HUES6 (cell line): ENCODE data around the gene CZIB.
A peak's percentile ranks its signal among the peaks of the same experiment; 100 is the strongest.

Experiments
- H3K27ac ChIP-seq: 2 replicates; pipeline ENCODE4 v1.7.0; 2013; ENCODE audit warnings: low read depth, mild to moderate bottlenecking, low read length, inconsistent platforms
- H3K27me3 ChIP-seq: 2 replicates; pipeline ENCODE4 v1.6.1; 2013; ENCODE audit warnings: low read length; ENCODE audit not compliant: control insufficient read depth, insufficient read depth
- H3K36me3 ChIP-seq: 2 replicates; pipeline ENCODE4 v1.6.1; 2013; ENCODE audit warnings: low read length; ENCODE audit not compliant: control insufficient read depth, insufficient read depth
- H3K4me1 ChIP-seq: 2 replicates; pipeline ENCODE4 v1.6.1; 2013; ENCODE audit warnings: low read length; ENCODE audit not compliant: control insufficient read depth, insufficient read depth
- H3K4me3 ChIP-seq: 2 replicates; pipeline ENCODE4 v1.5.1; 2013; ENCODE audit warnings: low read depth, low read length
- H3K9ac ChIP-seq: one replicate; pipeline ENCODE4 v1.6.1; 2013; ENCODE audit warnings: mild to moderate bottlenecking, low read length
- H3K9me3 ChIP-seq: 2 replicates; pipeline ENCODE4 v1.6.1; 2013; ENCODE audit warnings: low read depth, low read length; ENCODE audit not compliant: control insufficient read depth, insufficient read depth

Gene CZIB

DNA sequence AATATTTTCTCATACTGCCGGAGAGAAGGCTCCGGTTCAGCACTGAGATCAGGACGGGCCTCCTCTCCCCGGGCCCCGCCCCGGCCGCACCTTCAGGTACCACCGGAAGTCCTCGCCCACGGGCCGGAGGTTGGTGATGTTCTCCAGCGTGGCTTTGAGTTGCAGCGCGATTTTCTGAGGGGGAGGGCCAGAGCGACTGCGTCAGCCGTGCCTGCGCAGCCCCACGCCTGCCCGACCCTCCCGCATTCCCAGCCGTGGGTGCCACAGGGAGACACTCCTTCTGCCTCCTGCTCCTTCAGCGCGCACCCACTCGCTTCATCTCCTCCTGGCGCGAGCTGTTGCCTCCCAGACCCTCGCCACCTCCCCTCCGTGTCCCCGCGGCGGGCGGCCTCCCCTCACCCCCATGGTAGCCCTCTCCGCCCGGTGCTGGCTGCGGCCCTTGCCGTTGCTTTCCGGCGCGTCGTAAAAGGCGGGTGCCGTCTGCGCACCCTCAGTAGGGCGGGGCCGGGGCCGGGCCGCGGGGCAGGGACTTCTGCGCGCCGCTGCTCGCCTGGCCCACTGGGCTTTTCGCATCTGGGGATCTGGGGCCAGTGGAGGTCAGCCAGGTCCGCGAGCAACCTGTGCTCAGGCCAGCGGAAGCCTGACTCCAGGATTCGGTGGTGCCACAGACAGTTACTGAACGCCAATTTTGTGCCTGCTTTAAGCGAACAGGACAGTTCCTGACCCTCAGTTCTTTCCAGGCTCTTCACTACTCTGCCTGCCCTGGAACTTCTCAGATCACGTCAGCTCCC is at the start of gene CZIB:
Gene CZIB (minus strand): TSS at position 464 of the 791 bp plus-strand sequence. CDS start 59 bp downstream, at position 405.
- Histone ChIP-seq H3K4me1 (0 out of 2 replicates have a peak, but pooled peaks cover 5% of the 10 kb centered on the region), H3K27me3 (no peaks in the 10 kb centered on the region), H3K9me3 (no peaks in the 10 kb centered on the region), H3K36me3 (peaks cover 32% of the 10 kb centered on the region), H3K4me3 (peak within 1 kb of the TSS; percentile 98), H3K9ac (peak within 1 kb of the TSS; percentile 94), H3K27ac (peak within 1 kb of the TSS; percentile 79; the same call in 1 of the 2 replicates)

DNA sequence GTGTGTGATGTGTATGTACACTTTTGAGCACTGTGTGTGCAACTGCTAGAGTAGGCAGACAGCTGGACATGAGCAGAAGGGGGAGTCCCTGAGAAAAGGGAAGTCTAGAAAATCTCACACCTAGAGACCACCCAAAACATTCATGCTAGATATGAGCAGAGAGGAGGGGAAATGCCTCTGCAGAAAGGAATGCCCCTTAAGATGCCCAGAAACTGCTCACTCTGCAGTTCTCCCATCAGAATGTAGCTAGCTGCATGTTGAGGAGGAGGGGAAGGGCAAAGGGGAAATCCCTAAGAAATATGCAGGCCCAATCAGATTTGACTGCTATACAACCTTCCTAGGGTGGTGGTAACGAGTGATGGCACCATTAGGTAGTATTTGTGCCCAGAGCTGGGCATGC is 49.7 kb upstream of the CZIB start:
- Histone ChIP-seq H3K4me3 (no peak overlapping the region), H3K9ac (no peak overlapping the region), H3K27me3 (no peaks in the 10 kb centered on the region), H3K9me3 (no peaks in the 10 kb centered on the region), H3K4me1 (no peaks in the 10 kb centered on the region), H3K36me3 (peaks cover 95% of the 10 kb centered on the region), H3K27ac (no peak overlapping the region)

DNA sequence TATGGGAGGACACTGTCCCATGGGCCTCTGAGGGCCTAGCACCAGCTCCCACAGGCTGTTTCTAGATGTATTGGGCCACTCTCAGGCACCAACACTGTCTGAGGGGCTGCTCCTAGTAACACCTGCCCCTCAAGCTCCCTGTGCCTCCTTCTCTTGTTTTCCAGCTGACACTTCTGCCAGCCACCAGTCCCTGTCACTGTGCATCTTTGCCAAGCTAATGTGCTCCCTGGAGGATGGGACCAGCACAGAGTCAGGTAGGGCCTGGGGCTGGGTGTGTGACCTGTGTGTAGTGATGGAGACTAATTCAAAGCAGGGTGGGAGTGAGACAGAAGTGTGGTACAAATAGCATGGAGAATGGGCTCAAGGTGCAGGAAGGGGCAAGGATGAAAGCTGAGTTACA is 47.3 kb upstream of the CZIB start:
- H3K9ac ChIP-seq: no peak overlapping the region
- H3K4me3 ChIP-seq: no peak overlapping the region
- H3K4me1 ChIP-seq: no peaks in the 10 kb centered on the region
- peaks cover 95% of the 10 kb centered on the region for H3K36me3 ChIP-seq
- no peak overlapping the region for H3K27ac ChIP-seq
- no peaks in the 10 kb centered on the region for H3K27me3 ChIP-seq
- no peaks in the 10 kb centered on the region for H3K9me3 ChIP-seq

DNA sequence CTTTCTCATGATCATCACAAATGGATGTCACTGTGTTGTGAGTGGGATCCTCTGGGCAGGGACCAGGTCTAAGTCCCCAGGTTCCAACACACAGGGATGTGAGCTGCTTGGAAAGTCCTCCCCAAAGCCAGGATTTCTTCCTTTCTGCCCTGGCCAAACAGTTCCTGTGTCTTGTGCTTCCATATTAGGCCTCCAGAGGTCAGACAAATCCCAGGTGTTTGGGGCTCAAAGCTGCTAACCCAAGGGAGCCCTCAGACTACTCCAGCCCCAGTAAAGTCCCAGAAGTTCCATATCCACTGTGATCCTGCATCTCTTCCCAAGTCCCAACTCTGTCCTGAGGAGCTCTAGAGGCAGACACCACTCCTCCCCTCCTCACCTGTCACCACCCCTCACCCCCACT is 45.6 kb upstream of the CZIB start:
- H3K36me3 ChIP-seq: peaks cover 96% of the 10 kb centered on the region
- H3K9ac ChIP-seq: no peak overlapping the region
- H3K27ac ChIP-seq: no peak overlapping the region

DNA sequence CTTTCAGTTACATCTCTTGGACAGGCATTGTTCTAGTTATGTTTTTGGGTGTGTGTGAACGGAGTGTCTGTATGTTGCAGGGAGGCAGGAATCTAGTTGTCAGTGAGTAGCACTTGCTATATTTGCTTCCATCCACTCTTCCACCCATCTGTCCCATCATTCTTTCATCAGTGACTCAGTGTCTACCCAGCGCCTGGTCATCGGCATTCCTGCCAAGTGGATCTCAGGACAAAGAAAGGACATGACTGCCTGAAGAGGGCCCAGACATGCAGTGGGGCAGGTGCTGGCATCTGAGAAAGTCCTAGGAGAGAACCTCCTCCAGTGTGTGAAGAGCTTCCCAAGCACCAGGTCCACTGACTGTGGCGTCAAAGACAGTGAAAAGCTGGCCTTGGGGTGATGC is 45.1 kb upstream of the CZIB start:
- Histone ChIP-seq H3K27ac (no peak overlapping the region), H3K4me3 (no peak overlapping the region), H3K36me3 (peaks cover 96% of the 10 kb centered on the region), H3K9ac (no peak overlapping the region), H3K9me3 (no peaks in the 10 kb centered on the region), H3K4me1 (no peaks in the 10 kb centered on the region), H3K27me3 (no peaks in the 10 kb centered on the region)

More for the DNA sequence above, 45.6 kb upstream of the CZIB start:
- Histone ChIP-seq H3K4me3 (no peak overlapping the region), H3K9me3 (no peaks in the 10 kb centered on the region), H3K27me3 (no peaks in the 10 kb centered on the region), H3K4me1 (no peaks in the 10 kb centered on the region)

GRCh38 chr1:53264048-53264447 is 43.6 kb upstream of the CZIB start:
- no peak overlapping the region for H3K27ac ChIP-seq
- H3K27me3 ChIP-seq: no peaks in the 10 kb centered on the region
- H3K4me3 ChIP-seq: no peak overlapping the region
- H3K9ac ChIP-seq: no peak overlapping the region
- H3K9me3 ChIP-seq: no peaks in the 10 kb centered on the region
- H3K4me1 ChIP-seq: no peaks in the 10 kb centered on the region
- H3K36me3 ChIP-seq: peaks cover 98% of the 10 kb centered on the region

GRCh38 chr1:53262000-53262399 is 41.6 kb upstream of the CZIB start:
- Histone ChIP-seq H3K4me1 (no peaks in the 10 kb centered on the region), H3K27me3 (no peaks in the 10 kb centered on the region), H3K4me3 (no peak overlapping the region), H3K9ac (no peak overlapping the region), H3K27ac (no peak overlapping the region), H3K36me3 (peaks cover 100% of the 10 kb centered on the region), H3K9me3 (no peaks in the 10 kb centered on the region)

- Histone ChIP-seq H3K27me3 (no peaks in the 10 kb centered on the region), H3K27ac (no peak overlapping the region), H3K36me3 (peaks cover 100% of the 10 kb centered on the region), H3K9ac (no peak overlapping the region), H3K9me3 (no peaks in the 10 kb centered on the region), H3K4me3 (no peak overlapping the region), H3K4me1 (no peaks in the 10 kb centered on the region)
Measured at GRCh38 chr1:53260631-53261247, 40.3 kb upstream of the CZIB start.

- peaks cover 100% of the 10 kb centered on the region for H3K36me3 ChIP-seq
- H3K4me1 ChIP-seq: no peaks in the 10 kb centered on the region
- H3K9me3 ChIP-seq: no peaks in the 10 kb centered on the region
- H3K27ac ChIP-seq: no peak overlapping the region
- H3K4me3 ChIP-seq: no peak overlapping the region
- H3K27me3 ChIP-seq: no peaks in the 10 kb centered on the region
- H3K9ac ChIP-seq: no peak overlapping the region
Measured at GRCh38 chr1:53259932-53260331, 39.5 kb upstream of the CZIB start.

GRCh38 chr1:53258216-53258615 is 37.8 kb upstream of the CZIB start:
- Histone ChIP-seq H3K4me1 (no peaks in the 10 kb centered on the region), H3K9ac (no peak overlapping the region), H3K9me3 (no peaks in the 10 kb centered on the region), H3K4me3 (no peak overlapping the region), H3K36me3 (peaks cover 100% of the 10 kb centered on the region), H3K27me3 (no peaks in the 10 kb centered on the region), H3K27ac (no peak overlapping the region)

DNA sequence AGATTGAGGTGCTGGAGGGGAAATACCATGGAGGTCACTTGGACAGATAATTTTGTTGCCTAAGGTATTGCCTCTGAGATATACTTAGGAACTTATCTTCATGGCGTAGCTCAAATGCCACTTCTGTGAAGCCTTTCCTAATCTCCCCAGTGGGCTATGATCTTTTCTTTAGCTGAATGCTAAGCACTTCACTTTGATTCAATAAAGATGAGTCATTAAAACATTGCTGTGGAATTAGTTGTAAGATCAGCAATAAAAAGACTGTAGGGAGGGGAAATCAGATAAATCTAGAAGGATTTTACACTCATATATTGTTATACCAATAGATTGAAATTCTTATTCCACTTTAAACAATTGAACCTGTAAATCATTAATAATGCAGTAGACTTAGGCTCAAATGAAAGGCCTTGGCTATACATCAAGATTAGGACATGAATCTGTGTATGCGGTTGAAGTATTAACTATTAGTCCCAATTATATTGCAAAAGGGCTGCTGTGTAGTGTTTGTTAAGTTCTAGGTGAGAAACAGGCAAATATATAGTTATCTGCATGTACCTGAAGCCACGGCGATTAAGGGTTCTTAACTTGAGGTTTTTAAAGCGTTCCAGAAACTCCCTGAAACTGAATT is 37.1 kb upstream of the CZIB start:
- Histone ChIP-seq H3K4me3 (no peak overlapping the region), H3K36me3 (peaks cover 98% of the 10 kb centered on the region), H3K27me3 (no peaks in the 10 kb centered on the region)

More for the DNA sequence above, 37.1 kb upstream of the CZIB start:
- Histone ChIP-seq H3K9ac (no peak overlapping the region), H3K4me1 (no peaks in the 10 kb centered on the region), H3K27ac (no peak overlapping the region), H3K9me3 (no peaks in the 10 kb centered on the region)
